Left forelimb (tissue), 1 donor: ENCODE results near the gene CTNNBL1.

ENCODE experiments used
- DNase-seq: peaks from one replicate; pipeline ENCODE4 v3.0.0-alpha.2; 2018; ENCODE audit warnings: low spot score

CTNNBL1 gene

DNA sequence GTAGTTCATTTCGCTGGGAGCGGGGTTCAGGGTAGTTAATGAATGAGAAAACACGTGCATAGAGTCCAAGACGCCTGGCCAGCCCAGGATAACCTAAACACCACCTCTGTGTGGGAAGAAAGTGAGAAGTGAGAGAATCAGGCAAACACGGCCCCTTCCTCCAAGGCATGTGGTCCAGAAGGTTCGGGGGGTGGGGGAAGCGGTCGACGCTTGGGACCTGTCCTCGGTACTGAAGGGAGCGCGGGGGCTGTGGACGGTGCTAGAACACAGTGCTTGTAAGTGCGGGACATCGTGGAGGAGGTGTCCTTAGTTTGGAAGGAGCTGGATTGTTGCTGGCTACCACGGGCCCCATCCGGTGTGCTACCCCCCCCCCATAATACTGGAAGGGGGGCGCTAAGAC lies 207.4 kb downstream of the CTNNBL1 start:
- no peak for DNase-seq

DNA sequence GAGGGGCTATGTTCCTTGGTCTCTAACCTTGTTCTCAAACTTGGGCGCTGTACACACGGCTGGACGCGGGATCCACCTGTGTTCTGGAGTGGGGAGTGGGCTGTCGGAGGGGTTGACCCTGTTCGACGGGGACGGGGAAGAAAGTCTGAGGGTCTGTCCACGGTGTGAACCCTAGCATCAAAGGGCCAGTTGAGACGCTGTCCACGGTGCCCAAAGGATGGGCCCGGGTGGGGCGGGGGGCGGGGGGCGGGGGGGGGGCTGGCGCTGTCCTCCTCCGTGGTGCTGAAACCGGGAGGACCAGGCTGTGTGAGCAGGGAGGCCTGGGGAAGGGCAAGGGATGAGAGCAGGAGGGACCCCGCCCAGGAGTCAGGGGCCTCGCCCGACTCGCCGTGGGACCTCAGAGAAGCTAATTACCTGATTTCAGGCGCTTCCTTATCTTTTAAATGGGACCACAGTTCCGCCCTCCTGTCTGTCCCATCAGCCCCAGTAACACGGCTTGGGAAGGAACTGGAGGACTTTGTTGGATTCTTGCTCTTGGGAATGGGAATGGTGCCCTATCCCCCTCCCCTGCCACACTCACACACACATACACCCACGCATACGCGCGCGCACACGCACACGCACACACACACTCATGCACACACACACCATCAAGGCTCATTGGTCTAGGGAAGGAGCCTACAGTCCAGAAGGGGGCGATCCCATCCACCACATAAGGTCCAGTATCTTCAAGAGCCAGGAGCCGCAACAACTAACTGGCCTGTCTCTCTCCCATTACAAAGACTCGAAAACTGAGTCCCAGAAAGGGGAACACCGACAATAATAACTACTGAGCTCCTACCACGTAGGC lies 208.0 kb downstream of the CTNNBL1 start:
- DNase-seq: no peak

DNA sequence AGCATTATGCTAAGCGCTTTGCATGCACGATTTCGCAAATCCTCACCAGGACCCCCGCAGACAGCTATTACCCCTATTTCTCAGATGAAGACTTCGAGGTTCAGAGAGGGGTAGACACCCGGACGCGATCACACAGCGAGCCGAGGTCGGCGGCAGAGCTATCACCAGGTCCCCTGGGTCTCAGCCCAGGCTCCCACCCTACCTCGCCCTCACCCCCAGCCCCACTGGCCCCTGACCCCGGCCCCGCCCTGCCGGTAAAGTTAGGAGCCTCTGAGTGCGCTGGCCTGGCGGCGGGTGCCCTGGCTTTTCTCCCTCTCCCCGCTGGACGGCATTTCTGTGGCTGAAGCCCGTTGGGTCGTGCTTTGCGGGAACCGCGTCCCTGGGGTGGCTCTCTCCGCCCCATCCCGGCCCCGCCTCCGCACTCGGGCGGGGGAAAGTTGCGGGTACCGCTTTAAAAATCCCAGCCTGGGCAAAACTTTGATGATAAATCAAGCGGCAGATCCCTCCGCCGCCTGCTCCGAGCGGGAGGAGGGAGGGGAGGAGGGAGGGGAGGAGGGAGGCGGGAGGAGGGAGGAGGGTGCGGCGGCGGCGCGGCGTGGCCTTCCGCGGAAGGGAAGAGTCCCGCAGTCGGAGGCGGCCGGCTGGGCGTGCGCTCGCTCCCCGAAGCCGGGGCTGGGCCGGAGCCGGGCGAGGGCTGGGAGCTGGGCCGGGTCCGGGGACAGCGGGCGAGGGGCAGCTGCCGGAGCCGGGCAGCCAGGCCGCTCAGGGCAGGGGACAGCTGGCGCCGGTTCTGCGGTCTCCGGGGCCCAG lies 208.9 kb downstream of the CTNNBL1 start, which contains the start of gene VSTM2L:
TSS of gene VSTM2L (plus strand) at position 624 of the 810 bp plus-strand sequence. CDS start 224 bp downstream, outside the sequence.
- no peak for DNase-seq

DNA sequence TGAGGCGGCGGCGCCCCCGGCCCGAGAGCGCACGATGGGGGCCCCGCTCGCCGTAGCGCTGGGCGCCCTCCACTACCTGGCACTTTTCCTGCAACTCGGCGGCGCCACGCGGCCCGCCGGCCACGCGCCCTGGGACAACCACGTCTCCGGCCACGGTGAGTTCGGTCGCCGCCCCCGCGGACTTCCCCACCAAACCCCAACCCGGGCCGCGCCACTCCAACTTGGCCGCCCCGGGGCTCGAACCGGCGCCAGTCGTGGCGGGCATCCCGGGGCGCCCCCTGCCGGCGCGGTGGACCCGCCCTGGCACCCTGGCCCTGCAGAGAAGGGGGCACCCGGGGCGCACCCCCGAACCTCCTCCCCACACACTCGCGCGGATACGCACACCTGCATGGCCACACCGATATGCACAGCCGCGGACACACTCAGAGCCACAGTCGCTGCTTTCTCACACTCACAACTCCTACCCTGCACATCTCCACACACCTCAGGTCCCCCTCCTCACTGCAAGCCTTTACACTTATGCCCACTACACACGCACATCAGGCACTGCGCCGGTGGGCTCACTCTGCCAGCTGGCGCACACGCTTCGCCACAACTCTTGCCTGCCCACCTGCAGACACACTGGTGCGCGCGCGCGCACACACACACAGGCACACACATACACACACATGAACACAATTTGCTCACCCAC lies 209.6 kb downstream of the CTNNBL1 start:
- DNase-seq: no peak

DNA sequence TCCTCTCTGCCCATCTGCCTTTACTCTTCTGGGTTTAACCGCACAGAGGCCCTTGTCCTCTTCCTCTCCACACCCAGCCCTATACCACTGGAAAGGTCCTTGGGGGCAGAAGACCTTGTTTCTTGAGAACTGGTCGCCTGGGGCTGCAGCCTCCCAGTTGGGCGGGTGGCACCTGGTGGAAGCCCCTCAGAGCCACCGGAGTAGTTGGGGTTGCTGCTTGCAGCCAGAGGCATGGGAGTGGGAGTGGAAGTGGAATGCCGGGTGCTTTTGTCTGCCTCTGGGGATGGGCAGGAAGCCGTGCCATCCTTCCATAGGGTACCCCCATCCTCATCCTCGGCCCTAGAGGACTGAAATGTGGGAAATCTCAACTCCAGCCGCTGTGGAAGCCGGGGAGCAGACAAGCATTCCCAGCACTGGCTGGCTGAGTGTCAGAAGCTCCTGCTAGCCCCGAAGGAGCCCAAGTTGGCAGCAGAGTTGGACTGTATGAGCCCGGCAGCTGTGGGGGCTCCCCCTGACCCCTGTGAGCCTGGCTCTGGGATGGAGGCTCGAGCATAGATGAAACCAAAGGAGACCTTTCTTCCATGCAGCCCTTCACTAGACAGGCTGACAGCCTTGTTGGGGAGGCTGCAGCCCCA lies 210.3 kb downstream of the CTNNBL1 start:
- no peak for DNase-seq

DNA sequence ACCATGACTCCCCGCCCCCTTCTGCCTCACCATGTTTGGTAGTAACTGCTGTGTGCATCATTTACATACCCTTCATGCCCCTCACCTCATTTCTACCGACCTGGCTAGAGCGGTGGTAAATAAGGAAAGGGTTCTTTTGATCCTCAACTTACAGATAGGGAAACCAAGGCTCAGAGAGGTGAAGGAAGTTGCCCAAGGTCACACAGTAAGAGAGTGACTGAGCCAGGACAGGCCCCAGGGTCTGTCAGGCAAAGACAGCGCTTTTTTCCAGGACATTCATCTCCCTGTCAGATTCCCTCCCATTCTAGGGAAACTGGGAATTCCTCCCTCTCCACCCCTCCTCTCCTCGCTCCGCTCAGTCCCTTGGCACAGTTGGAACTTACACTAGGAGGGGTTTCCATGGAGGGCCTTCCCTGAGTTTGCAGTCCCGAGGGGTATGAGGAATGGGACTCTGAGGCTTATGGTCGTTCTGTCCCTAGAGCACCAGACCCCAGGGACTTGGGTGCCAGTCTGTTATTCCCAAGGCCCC lies 211.1 kb downstream of the CTNNBL1 start:
- no peak for DNase-seq

DNA sequence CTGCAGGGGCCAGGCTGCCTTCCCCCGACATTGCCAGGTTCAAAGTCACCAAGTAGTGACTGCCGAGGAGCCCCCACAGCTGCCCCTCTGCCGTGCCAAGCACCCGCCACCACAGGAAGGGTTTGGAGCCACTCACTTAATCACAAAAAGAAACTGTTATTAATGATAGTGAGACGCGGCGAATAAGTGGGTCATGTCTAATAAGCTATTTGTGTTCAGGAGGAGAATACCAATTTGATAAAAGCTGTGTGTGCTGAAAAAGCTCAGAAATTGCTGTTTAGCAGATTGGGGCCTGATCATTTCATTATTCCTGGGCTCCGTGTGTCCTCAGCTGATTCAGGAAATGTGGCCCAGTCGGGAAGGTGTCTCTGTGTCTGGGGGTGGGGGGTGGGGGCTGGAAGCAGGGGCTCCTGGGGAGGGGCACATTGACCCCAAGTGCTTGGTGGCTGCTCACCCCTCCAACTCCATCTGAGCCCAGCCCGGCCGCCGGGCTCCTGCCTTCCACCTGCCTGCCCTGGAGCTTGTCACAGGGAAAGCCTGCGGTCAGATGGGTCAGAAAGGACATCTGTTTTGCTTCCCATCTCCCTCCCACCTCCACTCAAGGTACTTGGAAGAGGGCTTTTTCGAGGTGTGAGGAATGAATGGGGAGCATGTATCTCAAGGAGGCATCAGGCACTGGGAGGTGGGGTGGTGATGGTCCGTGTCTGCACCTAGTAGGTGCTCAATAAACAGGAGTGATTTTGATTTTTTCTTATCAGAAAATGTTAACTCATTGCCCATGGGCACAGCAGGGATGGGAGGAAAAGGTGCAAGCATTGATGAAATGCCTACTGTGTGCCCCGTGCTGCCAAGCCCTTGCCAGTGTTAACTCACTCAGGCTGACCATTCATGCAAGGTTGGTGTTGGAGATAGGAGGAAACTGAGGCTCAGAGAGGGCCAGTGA lies 212.1 kb downstream of the CTNNBL1 start:
- no peak for DNase-seq

DNA sequence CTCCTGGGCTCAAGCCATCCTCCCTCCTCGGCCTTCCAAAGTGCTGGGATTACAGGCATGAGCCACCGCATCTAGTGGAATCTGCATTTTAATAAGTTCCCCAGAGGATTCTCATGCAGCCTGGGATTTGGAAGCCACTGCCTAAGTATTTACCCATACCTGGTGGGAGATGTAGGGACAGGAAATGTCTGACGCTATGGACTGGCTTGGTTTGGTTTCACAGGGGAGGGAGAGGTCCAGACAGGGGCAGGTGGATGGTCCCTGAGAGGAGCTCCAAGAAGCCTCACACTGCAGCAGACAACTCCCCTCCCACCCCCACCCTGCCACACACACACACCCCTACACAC lies 213.5 kb downstream of the CTNNBL1 start:
- DNase-seq: no peak

DNA sequence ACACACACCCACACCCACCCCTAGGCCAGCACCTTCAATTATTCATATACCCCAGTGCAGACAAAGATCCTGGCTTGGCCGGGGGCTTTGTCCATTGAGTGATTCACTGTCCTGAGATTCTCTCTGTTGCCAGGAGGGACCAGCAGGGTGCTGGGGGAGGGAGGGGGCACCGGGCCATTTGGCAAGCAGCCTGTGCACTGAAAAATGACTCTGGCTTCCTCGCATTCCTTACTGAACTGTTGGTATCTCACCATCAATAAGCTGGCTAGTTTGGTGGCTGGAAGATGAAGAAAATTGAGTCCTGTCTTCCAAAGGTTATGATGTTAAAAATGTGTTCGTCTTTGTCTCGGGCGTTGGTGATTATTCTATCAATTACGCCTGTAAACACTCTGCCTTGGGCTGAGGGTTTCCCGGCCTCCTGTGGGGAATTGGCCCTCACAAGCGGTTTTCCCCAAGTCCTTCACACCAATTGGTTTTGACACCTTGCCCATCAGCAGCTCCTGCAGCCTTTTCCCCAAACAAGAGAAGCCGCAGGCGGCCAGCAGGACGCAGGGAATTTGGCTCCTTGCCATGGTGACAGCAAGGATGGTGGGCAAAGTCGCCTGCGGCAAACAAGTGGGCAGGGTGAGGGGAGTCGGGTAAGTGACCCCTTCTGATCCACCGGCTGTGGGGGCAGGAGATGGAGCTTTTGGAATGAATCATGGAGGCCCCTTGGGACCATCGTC lies 214.0 kb downstream of the CTNNBL1 start:
- no peak for DNase-seq

DNA sequence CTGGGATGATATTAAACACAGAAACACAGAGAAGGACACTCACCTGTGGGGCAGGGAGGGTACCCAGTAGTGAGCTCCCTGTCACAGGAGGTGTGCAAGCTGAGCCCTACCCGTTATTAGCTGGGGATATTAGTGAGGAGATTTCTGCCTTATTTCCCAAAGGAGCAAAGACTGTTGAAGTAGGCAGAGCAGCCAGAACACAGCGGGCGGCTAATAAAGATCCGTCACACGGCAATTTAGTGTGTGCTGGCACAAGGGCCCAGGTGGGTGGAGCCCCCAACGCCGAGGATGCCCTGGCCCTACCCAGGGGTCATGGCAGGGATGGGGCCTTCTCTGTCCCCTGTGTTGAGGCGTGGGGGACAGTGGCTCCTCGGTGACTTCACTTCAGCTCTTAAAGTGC lies 217.4 kb downstream of the CTNNBL1 start:
- no peak for DNase-seq

DNA sequence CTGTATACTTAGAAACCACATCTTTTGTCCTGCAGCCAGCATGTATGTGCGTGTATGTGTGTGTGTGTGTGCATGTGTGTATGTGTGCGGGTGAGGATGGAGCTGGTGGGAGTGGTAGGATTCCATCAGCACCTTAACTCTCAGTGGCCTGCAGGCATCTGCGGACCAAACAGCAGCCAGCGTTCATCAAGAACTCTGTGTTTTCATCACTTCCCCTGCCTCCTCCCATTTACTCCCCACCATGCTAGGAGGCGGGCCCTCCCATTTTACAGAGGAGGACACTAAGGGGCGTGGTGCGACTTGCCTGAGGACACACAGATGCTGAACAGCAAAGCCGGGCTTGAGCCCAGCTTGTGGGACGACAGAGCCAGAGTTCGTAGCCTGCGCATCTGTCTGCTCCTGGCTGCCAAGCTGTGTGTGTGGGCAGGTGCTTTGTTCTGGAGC lies 218.0 kb downstream of the CTNNBL1 start:
- peak; percentile 84 for DNase-seq

DNA sequence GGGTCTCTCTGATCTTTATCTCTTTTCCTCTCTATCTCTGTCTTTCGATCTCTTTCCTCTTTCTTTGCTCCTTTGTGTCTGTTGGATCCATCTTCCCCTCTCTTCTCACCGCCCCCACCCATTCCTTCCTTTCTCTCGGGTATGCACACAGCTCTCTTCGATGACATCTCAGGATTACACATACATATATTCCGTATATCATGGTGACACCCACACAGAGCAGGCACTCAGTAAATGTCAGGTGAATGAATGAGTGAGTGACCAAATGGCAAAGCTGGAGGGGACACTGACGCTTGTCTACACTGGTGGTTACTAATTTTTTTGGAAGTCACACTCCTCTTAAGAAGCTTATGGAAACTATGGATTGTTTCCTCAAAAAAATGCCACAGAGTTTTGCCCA lies 219.0 kb downstream of the CTNNBL1 start:
- no peak for DNase-seq

DNA sequence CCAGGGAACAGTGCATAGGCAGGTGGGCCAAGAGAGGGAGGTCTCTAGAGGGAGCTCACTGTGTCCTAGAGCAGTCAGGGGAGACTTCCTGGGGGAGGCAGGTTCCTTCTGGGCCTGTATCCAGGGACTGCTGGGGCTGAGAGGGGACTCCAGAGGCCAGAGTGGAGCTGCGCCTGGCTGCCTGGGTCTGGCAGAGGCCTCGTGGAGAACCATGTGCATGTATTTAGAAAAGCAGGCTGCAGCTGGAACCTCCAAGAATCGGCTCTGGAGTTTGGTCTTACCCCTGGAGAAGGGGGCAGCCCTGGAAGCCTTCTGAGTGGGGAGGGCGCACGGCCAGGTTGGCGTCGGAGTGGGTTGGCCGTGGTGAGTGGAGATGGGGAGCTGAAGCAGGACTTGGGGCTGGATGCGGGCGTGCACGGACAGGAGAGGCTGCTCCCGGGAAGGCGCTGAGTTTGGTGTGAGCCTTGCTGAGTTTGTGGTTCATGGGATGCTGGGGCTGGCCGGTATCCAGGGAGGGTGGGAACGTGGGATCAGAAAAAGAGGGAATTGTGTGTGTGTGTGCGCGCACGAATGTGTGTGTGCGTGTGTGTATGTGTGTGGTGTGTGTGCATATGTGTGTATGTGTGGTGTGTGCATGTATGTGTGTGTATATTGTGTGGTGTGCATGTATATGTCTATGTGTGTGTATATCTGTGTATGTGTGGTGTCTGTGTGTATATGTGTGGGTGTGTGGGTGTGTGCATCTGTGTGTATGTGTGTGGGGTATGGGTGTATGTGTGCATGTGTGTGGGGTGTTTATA lies 219.9 kb downstream of the CTNNBL1 start:
- no peak for DNase-seq

DNA sequence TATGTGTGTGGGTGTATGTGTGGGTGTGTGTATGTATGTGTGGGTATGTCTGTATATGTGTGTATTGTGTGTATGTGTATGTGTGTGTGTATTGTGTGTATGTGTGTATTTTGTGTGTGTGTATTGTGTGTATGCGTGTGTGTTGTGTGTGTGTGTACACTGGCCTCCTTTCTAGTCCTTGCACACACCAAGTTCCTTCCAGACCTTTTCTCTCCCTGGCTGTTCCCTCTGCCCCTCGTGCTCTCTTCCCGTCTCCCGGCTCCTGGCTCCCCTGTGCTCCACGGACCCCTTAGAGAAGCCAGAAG lies 220.5 kb downstream of the CTNNBL1 start:
- no peak for DNase-seq

DNA sequence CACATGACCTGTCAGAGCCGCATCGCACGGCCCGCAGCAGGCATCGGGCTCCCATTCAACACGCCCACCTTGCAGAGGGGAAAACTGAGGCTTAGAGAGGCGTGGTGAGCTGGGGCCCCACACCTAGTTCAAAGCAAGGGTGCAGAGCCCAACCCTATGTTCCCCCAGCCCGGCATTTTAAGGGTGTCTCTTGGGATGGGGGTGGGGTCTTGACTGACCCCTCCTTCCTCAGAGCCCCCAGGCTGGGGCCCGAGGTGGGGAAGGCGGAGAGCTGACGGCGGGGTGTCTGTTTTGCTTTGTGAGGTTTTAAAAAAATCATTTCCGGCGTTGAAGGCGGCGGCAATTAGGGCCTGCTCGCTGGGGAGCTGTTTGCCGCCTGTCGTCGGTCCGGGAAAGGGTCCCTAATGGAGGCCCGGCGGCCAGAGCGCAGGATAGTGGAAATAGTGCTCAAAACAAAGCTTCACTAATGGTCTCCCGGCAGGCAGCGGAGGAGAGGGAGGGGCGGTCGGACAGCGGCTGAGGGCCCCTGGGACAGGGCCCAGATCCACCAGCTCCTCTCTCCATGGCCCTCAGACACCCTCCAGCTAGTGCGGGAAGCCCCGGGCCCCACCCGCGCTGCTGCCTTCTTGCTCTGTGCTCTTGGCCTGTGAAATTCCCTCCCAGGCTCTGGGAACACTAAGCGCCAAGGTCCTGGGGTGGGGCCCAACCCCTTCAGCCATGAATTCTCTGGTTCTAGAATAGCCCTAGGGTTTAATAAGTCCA lies 221.0 kb downstream of the CTNNBL1 start:
- no peak for DNase-seq

DNA sequence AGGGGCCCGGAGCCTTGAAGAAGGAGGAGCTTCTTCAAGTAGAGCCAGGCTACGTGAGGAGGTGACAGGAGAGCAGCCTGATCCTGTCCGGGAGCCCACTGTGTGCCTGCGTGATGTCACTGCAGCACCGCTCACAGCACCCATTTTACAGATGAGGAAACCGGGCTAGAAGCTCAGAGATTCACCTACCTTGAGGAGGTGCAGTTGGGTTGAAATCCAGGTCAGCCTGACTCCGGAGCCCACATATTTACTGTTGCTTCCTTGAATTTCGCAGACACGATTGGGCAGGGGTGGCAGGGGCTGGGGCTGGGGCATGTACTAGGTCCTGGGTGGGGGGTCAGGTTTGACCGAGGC lies 221.6 kb downstream of the CTNNBL1 start:
- DNase-seq: no peak

DNA sequence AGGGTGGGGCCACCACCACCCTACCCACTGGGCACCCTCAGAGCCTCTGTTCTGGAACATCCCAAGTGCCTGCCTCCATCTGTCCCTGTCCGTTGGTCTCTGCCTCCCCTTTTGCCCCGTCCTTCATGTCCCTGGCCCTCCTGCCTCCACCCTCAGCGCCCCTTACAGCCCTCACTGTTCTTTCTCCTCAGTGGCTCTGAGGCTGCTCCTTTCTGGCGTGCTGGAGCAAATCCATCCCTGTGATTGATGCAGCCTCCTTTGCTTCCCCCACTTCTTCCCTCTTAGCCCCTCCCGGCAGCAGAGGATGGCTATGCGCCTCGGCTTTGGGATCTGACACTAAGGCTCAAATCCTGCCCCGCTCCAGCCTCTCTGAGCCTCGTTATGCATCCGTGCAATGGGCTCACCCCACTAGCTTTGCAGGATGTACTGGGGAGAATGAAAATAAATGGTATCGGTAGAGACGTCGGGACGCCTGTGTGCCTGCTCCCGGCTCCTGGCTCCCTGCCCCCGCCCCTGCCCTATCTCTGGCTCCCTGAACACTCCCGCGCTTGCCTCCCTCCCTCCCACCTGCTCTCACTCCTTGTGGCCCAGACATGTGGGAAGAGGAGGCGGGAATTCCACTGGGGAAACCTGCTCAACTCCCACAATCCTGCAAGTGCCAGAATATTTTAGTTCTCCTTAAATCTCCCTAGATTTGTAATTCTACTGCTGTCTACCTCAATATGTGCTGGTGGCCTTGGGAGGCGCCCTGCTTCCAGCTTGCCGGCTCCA lies 222.2 kb downstream of the CTNNBL1 start:
- no peak for DNase-seq

DNA sequence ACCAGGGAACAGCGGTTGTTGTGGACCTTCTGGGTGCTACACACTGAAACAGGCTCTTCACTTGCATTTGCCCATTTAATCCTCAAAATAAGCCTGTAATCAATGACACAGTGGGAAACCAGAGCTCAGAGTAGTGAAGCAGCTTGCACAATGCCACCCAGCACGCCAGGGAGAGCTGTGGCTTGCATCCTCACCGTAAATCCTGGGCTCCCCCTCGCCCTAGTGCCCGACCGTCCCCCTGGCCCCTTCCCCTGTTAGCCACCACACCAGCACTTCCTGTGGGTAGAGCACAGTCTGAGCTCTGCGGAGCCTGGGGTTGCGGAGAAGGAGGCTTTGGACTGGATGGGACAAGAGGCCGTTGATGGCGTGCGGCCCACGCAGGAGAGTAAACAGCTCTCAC lies 223.6 kb downstream of the CTNNBL1 start:
- DNase-seq: no peak
